A673 (cell line): ENCODE results near the gene ARID3A. TPM values are rescaled to one million over a fixed set of nuclear protein-coding genes. Genes with fewer than 3 reads are reported as not detected.
A peak's percentile ranks its signal among the peaks of the same experiment; 100 is the strongest.

ENCODE experiments used
- BruUV-seq: library from RNA; stranded (reverse); fragments of 400-500 nt; replicated peaks from 2 replicates; lab custom pipeline; 2021; lab: Mats Ljungman, UMichigan
- CTCF ChIA-PET: fragments of 300-600 bp; sonication (Branson Sonifier 250); formaldehyde crosslinking; loops from one replicate; lab custom pipeline; 2022; ENCODE audit warnings: antibody characterized with exemption; lab: Charles Lee
- POLR2A ChIA-PET: fragments of 300-600 bp; sonication (Branson Sonifier 250); formaldehyde crosslinking; loops from one replicate; lab custom pipeline; 2022; ENCODE audit warnings: antibody characterized with exemption; ENCODE audit not compliant: low non-redundant PET; lab: Charles Lee
- DNase-seq: peaks from one replicate; pipeline ENCODE4 v3.0.0-alpha.2; 2015; ENCODE audit warnings: low spot score
- H3K27ac ChIP-seq: fragments of 200-600 bp; sonication (generic); 2 replicates; pipeline ENCODE4 v1.5.1; 2016; ENCODE audit warnings: mixed run types, low read depth, mild to moderate bottlenecking, mixed read lengths, antibody characterized with exemption, low read length; ENCODE audit not compliant: poor library complexity, severe bottlenecking
- H3K27me3 ChIP-seq: fragments of 200-600 bp; sonication (generic); replicated peaks from 2 replicates; pipeline ENCODE4 v1.6.1; 2017; ENCODE audit warnings: mixed run types, low read depth, mild to moderate bottlenecking, mixed read lengths, antibody characterized with exemption, low read length; ENCODE audit not compliant: insufficient read depth, poor library complexity
- H3K36me3 ChIP-seq: fragments of 200-600 bp; sonication (generic); 2 replicates; pipeline ENCODE4 v1.6.1; 2016; ENCODE audit warnings: mixed run types, mild to moderate bottlenecking, mixed read lengths, antibody characterized with exemption, low read length; ENCODE audit not compliant: insufficient read depth, poor library complexity, severe bottlenecking
- H3K4me1 ChIP-seq: fragments of 200-600 bp; sonication (generic); 2 replicates; pipeline ENCODE4 v1.6.1; 2017; ENCODE audit warnings: mixed run types, mild to moderate bottlenecking, mixed read lengths, antibody characterized with exemption, low read length; ENCODE audit not compliant: insufficient read depth, poor library complexity, severe bottlenecking
- H3K4me3 ChIP-seq: fragments of 200-600 bp; sonication (generic); 2 replicates; pipeline ENCODE4 v1.5.1; 2016; ENCODE audit warnings: low read depth, mixed run types, mild to moderate bottlenecking, mixed read lengths, low read length; ENCODE audit not compliant: poor library complexity, severe bottlenecking
- H3K9me3 ChIP-seq: fragments of 200-600 bp; sonication (generic); 2 replicates; pipeline ENCODE4 v1.6.1; 2016; ENCODE audit warnings: mixed run types, low read depth, mild to moderate bottlenecking, mixed read lengths, antibody characterized with exemption, low read length; ENCODE audit not compliant: poor library complexity, severe bottlenecking
- CTCF ChIP-seq: fragments of 300-800, 200-600 bp; sonication (generic); conservative IDR thresholded peaks from 2 replicates; pipeline ENCODE4 v1.5.1; 2017; ENCODE audit warnings: low read depth, mild to moderate bottlenecking, antibody characterized with exemption, low read length, moderate library complexity, mixed read lengths
- EZH2 ChIP-seq: fragments of 200-600 bp; sonication (generic); IDR thresholded peaks from 2 replicates; pipeline ENCODE4 v1.6.1; 2017; ENCODE audit warnings: borderline replicate concordance, low read depth, mild to moderate bottlenecking, mixed read lengths, antibody characterized with exemption, low read length; ENCODE audit not compliant: poor library complexity, severe bottlenecking
- intact Hi-C: fragments of 100-400 bp; cut with micrococcal nuclease; formaldehyde crosslinking; loops from one replicate; pipeline ENCODE4 v1.10.0; 2022; ENCODE audit not compliant: unreplicated experiment
- total RNA-seq: library from RNA; stranded (reverse); gene quantifications from 2 replicates; pipeline ENCODE4 v1.2.3, GENCODE V29; 2021

Gene ARID3A
- total RNA-seq, 1 experiment from 2014 or later = 19.6 TPM

- H3K36me3 ChIP-seq = peaks cover 42% of the 10 kb centered on the region
Measured at GRCh38 chr19:1014161-1015060, 88.6 kb downstream of the ARID3A start.

DNA sequence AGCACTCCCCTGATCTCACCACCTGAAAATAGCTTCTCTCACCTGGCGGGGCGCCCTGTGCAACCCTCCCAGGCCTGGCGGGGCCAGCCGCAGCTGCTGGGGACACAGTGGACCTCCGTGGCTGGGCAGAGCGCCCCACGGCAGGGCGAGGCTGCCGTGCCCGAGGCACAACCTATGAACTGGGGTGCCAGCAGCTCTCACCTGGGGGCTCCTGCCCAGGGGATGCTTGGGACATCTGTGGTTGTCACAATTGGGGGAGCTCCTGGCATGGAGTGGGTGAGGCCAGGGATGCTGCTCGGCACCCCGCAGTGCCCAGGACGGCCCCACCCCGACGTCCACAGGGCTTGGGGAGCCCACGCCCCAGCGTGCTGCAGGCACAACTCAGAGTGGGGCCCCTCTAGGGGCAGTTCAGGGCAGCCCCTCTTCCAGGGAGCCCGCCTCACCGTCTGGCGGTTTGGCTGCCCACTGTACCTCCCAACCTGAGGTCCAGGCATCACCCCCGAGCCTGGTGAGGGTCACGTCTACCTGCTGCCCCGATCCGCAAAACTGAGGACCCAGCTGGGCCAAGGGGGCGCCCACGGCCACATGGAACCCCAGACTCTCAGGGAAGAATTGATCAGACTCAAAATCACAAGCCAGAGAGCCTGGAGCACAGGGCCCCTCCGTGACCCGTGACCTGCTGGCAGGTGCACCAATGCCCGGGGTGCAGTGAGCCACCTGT lies 89.4 kb downstream of the ARID3A start:
- no peak for TF ChIP-seq CTCF
- no peak for TF ChIP-seq EZH2
- H3K27ac ChIP-seq = peak overlapping the region; percentile 54
- no peaks in the 10 kb centered on the region for H3K27me3 ChIP-seq
- H3K9me3 ChIP-seq = no peaks in the 10 kb centered on the region
- H3K4me3 ChIP-seq = no peak overlapping the region
- POLR2A ChIA-PET = no interaction called here
- H3K4me1 ChIP-seq = peaks cover 30% of the 10 kb centered on the region
- no peak for DNase-seq
- no TSS peak for BruUV-seq
- intact Hi-C loops = no loop called here
- CTCF ChIA-PET = no interaction called here
- peaks cover 36% of the 10 kb centered on the region for H3K36me3 ChIP-seq

More at GRCh38 chr19:1014161-1015060, 88.6 kb downstream of the ARID3A start:
- Histone ChIP-seq H3K9me3 (no peaks in the 10 kb centered on the region), H3K4me3 (no peak overlapping the region), H3K27ac (no peak overlapping the region), H3K4me1 (peaks cover 34% of the 10 kb centered on the region), H3K27me3 (no peaks in the 10 kb centered on the region)
- TF ChIP-seq EZH2 (no peak), CTCF (no peak)
- ChIA-PET POLR2A (interaction anchor here (0.7 kb wide), 1 partner anchor 18 kb away, joined by 3 read pairs; no protein-coding TSS in a partner anchor), CTCF (no interaction called here)
- DNase-seq = no peak
- intact Hi-C loops = no loop called here
- no TSS peak for BruUV-seq

DNA sequence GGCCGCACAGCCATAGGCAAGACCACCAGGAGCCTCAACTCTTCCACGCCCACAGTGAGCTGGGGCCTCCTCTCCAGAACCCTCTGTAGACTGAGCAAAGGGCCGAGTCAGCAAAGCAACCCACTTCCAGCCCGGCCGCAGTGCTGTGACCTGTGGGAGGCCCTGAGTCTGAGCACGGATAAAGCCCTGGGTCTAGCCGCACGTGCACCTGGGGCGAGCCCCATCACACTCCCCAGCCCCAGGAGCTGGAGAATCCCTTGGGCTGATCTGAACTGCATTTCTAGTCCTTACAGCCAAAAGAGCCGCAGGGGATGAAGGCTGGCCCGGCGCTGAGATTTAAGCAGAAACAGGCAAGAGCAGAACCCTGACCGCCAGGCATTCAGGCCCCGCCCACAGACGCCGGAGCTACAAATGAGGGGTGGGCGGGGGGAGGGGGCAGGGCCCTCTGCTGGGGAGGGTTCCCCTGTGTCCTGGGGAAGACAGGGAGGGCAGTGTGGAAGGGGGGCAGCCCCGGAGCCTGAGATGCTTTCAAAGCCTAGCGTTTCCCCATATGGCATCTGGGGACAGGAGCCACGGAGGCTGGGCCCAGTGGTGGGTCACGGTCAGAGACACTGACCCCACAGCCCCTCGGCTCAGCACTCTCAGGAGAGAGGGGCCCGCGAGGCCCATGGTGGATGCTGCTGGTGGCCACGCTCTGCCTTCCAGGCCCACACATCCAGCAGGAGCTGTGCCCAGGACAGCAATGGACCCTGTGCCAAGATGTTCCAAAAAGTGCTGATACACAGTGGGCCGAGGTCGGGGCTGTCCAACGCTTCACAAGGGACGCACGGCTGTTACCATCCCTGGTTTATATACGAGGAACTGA lies 90.2 kb downstream of the ARID3A start:
- Histone ChIP-seq H3K4me3 (no peak overlapping the region), H3K4me1 (peaks cover 30% of the 10 kb centered on the region), H3K36me3 (peaks cover 28% of the 10 kb centered on the region), H3K27ac (peak overlapping the region; percentile 54), H3K9me3 (no peaks in the 10 kb centered on the region), H3K27me3 (no peaks in the 10 kb centered on the region)
- intact Hi-C loops = no loop called here
- DNase-seq = no peak
- ChIA-PET POLR2A (no interaction called here), CTCF (no interaction called here)
- TF ChIP-seq CTCF (no peak), EZH2 (no peak)
- BruUV-seq = no TSS peak
